M059J (cell line): ENCODE measurements around the gene ITPKC. TPM values are rescaled to one million over a fixed set of nuclear protein-coding genes. Genes with fewer than 3 reads are reported as not detected.
"Not testable (repeated sequence)": the region's sequence is repeated elsewhere in the genome, so short reads cannot be mapped to it uniquely, and the experiment has no call there.

Experiments
- DNase-seq: peaks from one replicate; pipeline ENCODE4 v3.0.0-alpha.2; 2012; ENCODE audit warnings: low read depth
- total RNA-seq: library from RNA; depleted of rRNA; stranded (reverse); fragments of >200 nt; shearing (Covaris generic); gene quantifications from 2 replicates; pipeline ENCODE4 v1.2.3, GENCODE V29; 2014

Gene ITPKC
- total RNA-seq, 1 experiment from 2014 or later: 7.2 TPM

DNA sequence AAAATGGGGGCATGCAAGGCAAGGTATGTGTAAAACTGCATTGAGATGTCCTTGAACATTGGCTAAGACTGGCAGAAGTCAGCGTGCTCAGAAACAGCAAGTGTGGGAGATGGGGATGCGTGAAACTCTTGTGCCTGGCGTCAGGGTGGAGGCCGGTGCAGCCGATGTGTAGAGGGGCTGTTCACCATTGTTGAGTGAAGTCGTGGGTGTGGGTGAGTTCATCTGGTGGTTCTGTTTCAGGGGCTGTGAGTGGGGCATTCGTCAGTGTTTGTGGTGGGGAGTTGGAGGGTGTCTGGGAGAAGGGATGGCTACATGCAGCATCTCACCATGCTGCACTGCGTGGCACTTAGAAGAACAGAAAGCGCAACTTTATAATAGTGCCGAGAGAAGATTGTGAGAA, 47.1 kb downstream of the ITPKC start:
- no peak for DNase-seq

DNA sequence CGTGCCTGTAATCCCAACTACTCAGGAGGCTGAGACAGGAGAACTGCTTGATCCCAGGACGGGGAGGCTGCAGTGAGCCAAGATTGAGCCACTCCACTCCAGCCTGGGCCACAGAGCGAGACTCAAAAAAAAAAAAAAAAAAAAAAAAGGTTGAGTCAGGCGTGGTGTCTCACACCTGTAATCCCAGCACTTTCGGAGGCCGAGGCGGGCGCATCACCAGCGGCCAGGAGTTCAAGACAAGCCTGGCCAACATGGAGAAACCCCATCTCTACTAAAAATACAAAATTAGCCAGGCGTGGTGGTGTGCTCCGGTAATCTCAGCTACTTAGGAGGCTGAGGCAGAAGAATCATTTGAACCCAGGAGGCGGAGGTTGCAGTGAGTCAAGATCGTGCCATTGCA, 49.5 kb downstream of the ITPKC start:
- DNase-seq: not testable (repeated sequence)

DNA sequence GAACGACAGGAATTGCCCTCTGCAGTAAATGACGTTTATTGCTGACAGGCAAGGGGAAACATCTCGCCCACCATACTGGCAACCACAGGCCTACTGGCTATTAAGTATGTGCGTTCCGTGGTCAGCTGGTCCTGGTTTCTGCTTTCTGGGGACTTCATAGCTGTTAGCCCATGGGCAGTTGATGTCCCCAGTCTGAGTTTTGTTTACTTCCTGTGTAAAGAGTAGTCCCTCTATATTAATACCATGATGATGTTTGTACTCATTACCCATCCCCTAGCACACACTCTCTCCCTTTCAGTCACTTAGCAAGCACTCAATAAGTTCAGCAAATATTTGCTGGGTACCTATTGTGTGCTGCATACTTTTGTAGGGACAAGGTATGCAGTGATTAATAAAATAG, 52.0 kb downstream of the ITPKC start:
- peak; percentile 33 for DNase-seq

DNA sequence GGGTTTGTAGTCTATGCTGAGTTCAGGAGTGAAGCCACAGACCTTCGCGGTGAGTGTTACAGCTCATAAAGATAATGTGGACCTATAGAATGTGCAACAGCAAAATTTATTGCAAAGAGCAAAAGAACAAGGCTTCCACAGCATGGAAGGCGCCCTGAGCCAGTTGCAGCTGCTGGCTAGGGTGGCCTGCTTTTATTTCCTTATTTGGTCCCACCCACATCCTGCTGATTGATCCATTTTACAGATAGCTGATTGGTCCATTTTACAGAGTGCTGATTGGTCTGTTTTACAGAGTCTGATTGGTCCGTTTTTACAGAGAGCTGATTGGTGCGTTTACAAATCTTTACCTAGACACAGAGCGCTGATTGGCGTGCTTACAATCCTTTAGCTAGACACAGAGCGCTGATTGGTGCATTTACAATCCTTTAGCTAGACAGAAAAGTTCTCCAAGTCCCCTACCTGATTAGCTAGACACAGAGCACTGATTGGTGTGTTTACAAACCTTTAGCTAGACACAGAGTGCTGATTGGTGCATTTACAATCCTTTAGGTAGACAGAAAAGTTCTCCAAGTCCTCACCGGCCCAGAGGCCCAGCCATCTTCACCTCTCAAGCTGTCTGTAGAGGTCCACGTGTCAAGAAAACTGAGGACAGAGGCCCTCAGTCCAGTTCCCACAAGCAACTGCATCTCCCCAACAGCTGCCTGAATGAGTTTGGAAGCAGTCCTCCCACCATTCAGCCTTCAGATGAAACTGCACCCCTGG, 54.4 kb downstream of the ITPKC start:
- DNase-seq: not testable (repeated sequence)

DNA sequence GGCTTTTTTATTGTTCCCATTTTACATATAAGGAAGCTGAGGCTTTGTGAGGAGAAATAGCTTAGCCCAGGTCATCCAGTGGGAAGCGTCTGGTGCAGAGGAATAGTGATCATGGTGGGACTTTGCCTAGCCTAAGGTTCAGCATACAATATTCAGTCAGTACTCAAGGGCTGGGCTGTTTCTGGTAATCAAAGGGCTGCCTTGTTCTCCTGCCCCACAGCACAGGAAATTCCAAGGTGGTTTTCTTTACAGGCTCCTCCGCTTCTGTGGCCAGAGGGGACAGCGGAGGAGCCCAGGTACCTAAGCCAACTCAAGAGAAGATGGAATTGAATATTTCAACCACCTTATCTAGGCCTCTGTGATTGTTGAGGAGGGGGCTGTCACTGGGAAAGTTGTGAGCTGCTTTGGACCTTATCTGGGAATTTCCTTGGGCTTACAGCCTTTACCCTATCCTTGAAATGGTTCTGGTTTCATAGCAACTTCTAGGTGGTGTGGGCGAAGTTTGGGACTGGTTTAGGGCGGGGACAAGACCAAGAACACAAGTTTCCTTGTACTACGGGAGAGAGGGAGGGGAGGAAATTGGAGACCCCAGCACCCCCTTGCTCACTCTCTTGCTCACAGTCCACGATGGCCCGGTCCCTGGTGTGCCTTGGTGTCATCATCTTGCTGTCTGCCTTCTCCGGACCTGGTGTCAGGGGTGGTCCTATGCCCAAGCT, 58.2 kb downstream of the ITPKC start, which contains the start of gene MIA:
TSS of gene MIA (plus strand) at position 606 of the 716 bp plus-strand sequence. CDS start at position 628, 22 bp downstream.
- DNase-seq: peak; percentile 48

DNA sequence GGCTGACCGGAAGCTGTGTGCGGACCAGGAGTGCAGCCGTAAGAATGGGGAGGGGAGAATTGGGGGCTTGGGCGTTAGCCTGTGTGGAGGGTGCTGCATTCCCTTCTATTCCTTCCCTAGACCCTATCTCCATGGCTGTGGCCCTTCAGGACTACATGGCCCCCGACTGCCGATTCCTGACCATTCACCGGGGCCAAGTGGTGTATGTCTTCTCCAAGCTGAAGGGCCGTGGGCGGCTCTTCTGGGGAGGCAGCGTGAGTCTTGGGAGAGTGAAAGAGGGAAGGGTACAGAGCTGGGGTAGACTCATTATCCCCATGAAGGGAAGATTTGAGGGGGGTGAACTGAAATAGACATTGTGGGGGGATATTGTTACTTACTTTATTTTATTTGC, 58.7 kb downstream of the ITPKC start:
- no peak for DNase-seq

DNA sequence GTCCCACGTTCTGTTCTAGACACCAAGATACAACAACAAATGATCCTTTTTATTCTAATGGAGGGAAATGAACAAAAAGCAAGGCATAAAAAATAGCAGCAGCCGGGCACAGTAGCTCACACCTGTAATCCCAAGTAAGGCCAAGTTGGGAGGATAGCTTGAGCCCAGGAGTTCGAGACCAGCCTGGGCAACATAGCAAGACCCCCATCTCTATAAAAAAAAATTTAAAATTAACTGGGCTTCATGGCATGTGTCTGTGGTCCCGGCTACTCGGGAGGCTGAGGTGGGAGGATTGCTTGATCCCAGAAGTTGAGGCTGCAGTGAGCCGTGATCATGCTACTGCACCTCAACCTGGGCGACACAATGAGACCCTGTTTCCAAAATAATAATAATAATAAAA, 59.5 kb downstream of the ITPKC start:
- DNase-seq: no peak

DNA sequence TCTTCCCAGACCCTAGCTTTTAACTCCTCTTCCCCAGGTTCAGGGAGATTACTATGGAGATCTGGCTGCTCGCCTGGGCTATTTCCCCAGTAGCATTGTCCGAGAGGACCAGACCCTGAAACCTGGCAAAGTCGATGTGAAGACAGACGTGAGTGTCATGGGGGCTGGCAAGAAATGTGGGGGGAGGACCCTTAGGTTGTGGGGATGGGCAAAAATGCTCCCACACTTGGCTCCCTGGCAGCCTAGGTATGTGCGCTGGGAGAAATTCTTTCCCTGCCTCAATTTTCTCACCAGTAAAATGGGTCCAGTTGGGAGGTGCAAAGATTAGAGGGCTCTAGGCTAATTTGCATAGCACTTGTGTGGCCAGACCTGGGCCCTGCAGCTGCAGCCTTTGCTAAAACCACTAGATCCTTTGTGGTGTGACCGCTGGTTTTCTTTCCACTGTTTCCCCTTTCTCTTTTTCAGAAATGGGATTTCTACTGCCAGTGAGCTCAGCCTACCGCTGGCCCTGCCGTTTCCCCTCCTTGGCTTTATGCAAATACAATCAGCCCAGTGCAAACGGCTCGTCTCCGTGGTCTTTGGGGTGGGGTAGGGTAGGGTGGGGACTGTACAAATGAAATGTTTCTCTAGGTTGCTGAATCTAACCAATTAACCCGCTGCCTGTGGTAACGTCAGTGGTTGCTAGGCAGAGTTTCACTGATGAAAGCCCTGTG, 60.2 kb downstream of the ITPKC start:
- DNase-seq: peak; percentile 94

DNA sequence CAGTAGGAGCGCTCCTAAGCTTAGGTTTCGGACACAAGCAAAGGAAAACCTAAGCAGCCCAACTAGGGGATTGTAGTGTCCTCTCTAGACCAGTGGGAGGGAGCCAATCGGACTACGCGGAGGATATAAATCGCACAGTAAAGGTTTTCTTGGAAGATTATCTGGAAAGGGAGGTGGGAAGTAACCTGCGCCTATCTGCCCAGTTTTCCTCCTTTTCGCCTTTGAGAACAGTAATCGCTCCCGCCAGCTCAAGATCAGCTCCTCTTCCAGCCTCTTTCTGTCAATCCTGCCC, 60.7 kb downstream of the ITPKC start:
- no peak for DNase-seq

DNA sequence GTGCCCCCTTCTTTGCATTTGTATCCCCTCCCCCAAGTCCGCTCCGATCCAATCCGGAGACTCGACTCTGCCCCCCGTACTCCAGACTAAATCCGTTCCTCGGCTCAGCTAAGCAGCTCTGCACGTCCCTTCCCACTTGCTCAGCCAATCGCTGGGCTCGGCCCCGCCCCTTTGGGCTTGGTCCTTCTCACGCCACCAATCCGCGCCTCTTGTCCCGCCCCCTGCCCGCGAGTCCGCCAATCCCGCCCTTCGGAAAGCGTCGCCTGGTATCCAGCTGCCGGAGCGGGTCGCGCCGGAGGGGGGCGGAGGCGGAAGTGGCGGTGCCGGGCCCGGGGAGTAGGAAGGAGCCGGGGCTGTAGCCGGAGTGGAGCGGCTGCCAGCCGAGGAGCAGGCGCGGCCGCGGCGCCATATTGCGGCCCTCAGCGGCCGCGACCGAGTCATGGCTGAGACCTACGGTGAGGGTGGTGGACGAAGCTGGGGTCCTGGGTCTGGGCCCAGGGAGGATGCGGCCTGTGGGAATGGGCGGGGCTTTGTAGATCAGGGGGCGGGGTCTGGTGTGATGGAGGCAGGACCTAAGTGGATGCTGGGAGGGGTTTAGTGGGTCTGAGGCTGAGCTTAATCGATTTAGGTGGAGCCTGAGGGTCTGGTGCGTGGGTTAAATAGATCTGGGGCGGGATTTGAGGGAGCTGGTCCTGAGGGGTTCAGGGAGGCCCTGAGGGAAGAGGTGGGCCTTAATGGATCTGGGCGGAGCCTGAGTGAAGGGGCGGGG, 61.2 kb downstream of the ITPKC start, which contains the start of gene RAB4B:
TSS of gene RAB4B (plus strand) at position 311 of the 769 bp plus-strand sequence. CDS start at position 440, 129 bp downstream.
- peak; percentile 100 for DNase-seq

DNA sequence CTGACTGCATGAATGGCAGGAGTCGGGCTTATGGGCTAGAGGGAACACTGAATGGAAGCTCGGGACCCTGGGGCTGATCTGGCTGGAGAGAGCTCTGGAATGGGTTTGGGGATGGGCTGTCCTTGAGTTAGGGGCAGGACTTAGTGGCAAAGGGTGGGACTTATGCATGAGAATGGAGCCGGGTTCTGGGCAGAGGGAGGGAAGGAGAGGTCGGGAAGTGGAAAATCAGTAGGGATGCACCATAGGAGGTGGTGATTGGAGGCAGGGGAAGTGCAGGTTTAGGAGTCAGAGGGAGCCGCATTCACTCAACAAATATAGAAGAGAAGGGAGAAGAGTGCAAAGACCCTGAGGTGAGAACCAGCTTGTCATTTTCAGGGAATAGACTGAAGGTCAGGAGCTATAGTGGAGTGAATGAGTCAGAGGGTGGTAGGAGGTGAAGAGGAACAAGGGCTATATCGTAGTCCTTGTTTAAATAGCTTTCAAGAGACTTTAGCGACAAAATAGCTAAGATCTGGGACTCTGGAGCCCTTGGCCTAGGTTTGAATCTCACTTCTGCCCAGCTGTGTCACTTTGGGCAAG, 61.9 kb downstream of the ITPKC start:
- peak; percentile 50 for DNase-seq

DNA sequence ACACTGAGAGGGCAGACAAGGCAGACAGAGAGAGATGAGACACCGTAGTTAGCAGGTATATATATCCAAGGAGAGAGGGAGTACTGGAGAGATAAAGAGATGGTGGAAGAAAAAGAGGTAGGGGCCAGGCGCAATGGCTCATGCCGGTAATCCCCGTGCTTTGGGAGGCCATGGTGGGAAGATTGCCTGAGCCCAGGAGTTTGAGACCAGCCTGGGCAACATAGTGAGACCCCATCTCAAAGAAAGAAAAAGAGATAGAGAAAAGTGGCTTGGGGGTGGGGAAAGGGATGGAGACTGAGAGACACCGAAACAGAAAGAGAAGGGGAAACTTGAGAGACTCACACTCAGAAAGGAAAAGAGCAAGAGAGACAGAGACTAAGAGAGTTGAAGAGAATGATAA, 63.7 kb downstream of the ITPKC start:
- DNase-seq: no peak

DNA sequence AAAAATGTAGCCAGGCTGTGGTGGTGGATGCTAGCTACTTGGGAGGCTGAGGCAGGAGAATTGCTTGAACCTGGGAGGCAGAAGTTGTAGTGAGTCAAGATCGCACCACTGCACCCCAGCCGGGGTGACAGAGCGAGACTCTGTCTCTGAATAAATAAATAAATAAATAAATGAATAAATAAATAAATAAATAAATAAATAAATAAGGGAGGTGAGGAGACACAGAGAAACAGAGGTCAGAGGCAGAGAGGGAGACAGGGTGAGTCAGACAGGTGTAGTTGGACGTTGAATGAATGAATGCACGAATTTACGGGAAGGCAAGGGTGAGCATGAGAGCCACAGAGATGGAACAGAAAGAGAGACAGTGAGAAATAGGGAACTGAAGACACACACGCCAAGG, 64.2 kb downstream of the ITPKC start:
- DNase-seq: no peak

DNA sequence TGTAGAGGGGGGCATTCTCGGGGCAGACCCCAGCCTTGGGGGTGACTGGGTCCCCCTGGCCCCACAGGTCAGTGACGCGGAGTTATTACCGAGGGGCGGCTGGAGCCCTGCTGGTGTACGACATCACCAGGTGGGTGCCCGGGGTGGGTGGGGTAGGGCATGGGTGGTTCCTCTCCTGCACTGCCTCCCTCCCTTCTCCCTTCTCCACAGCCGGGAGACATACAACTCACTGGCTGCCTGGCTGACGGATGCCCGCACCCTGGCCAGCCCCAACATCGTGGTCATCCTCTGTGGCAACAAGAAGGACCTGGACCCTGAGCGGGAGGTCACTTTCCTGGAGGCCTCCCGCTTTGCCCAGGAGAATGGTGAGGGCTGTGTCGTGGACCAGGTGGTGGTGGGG, 66.8 kb downstream of the ITPKC start:
- no peak for DNase-seq

DNA sequence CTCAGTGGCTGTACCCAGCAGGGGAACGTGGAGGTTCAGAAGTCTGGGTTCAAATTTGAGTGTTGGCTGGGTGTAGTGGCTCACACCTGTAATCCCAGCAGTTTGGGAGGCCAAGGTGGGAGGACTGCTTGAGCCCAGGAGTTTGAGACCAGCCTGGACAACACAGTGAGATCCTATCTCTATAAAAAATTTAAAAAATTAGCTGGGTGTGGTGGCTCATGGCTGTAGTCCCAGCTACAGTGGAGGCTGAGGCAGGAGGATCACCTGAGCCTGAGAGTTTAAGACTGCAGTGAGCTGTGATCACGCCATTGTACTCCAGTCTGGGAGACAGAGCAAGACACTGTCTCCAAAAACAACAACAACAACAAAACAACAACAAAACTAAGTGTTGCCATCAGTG, 67.2 kb downstream of the ITPKC start:
- not testable (repeated sequence) for DNase-seq

DNA sequence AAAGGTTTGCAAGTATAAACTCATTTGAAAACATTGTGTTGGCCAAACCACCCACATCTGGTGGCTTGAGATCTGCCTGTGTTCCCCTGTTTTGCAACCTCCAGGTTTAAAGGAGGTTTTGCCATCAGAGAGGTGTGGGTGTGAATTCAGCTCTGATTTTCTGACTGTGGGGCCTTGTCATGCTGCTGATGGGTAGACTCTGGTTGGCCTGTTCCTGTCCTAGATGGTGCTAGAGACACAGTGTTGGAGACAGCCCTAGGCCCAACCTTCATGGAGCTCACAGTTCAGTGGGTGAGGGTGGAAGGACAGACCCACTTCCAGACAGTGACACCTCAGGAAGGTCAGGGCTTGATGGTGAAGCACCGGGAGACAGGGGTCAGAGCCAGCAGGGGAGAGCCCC, 68.6 kb downstream of the ITPKC start:
- no peak for DNase-seq

DNA sequence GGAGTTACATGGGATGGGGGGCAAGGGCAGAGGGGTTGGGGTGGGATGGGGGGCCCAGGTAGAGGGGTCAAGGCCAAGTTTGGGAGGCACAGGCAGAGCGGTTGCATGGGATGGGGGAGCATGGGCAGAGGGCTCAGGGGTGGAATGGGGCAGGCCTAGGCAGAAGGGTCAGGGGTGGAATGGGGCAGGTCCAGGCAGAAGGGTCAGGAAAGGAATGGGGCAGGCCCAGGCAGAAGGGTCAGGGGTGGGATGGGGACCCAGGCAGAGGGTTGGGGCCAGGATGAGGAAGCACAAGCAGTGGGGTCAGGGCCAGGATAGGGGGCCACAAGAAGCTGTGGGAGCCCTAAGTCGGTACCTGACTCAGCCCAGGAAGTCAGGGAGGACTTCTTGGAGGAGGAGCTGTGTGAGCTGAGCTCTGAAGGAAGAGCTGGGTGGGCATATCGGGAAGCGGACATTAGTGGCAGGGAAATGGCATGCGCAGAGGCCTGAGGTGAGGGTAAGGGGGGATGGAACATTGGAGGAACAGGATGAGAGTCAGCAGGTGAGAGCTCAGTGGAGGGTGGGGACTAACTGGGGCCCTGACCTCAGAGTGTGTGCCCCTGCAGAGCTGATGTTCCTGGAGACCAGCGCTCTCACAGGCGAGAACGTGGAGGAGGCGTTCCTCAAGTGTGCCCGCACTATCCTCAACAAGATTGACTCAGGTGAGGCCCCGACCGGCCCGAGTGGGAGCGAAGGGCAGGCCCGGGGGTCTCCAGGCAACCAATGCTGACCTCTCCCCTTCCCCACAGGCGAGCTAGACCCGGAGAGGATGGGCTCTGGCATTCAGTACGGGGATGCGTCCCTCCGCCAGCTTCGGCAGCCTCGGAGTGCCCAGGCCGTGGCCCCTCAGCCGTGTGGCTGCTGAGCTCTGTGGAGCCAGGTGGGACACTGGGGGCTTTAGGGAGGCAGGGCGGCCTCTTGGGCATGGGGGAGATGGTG, 69.4 kb downstream of the ITPKC start:
- DNase-seq: no peak
